ENCODE data around the gene CLEC9A. TPM values are rescaled to one million over a fixed set of nuclear protein-coding genes. Genes with fewer than 3 reads are reported as not detected.

Gene CLEC9A
- total and polyA plus RNA-seq, 2 experiments from 2014 or later, result not detected

DNA sequence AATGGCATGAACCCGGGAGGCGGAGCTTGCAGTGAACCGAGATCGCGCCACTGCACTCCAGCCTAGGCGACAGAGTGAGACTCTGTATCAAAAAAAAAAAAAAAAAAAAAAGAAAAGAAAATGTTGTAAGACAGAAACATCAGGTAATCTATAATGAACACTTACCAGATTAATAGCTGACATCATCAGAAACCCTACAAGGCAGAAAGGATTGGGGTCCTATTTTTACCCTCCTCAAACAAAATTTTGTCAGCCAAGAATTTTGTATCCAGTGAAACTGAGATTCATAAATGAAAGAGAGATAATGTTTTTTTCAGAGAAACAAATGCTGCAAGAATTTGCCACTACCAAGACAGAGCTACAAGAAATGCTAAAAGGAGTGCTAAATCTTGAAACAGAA, 54.3 kb downstream of the CLEC9A start:
- no peaks in the 10 kb centered on the region for H3K9me3 ChIP-seq (ENCODE audit: low read depth)
- no peak for TF ChIP-seq EZH2 (IDR thresholded peaks at IDR 0.05; ENCODE audit: insufficient read depth, poor library complexity, severe bottlenecking)
- no peak for TF ChIP-seq EZH2phosphoT487 (IDR thresholded peaks at IDR 0.05; ENCODE audit: insufficient read depth, low read depth)

DNA sequence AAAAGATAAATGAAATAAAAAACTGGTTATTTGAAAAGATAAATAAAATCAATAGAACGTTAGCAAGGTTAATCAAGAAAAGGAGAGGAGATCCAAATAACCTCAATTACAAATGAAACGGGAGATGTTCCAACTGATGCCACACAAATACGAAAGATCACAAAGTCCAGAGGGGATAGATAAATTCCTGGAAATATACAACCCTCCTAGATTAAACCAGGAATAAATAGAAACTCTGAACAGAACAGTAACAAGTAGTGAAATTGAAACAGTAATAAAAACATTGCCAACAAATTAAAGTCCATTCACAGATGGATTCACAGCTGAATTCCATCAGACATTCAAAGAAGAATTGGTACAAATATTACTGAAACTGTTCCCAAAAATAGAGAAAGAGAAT, 55.9 kb downstream of the CLEC9A start:
- H3K4me2 ChIP-seq (ENCODE audit: unreplicated experiment), result no peak overlapping the region
- H3K79me2 ChIP-seq (ENCODE audit: insufficient read depth), result no peaks in the 10 kb centered on the region
- no peaks in the 10 kb centered on the region for H3K36me3 ChIP-seq (ENCODE audit: low read depth)
- no peak for DNase-seq
- no peak overlapping the region for H3K4me3 ChIP-seq
- H3K9me3 ChIP-seq (ENCODE audit: low read depth), result no peaks in the 10 kb centered on the region
- 53 to 57% methylated on average over 3 of the region's 3 CpGs for WGBS, 2 experiments (ENCODE audit: low coverage in 1 of 2, low lambda C conversion rate in 2 of 2, missing lambda C conversion rate in 2 of 2)
- H3K9me2 ChIP-seq (ENCODE audit: insufficient read depth), result no peaks in the 10 kb centered on the region
- H4K20me1 ChIP-seq (ENCODE audit: insufficient read depth), result no peaks in the 10 kb centered on the region
- H3K27ac ChIP-seq, result no peak overlapping the region
- no peaks in the 10 kb centered on the region for H3K4me1 ChIP-seq (ENCODE audit: insufficient read depth)
- no peak for TF ChIP-seq EZH2 (IDR thresholded peaks at IDR 0.05; ENCODE audit: insufficient read depth, poor library complexity, severe bottlenecking)
- no peak for TF ChIP-seq EZH2phosphoT487 (IDR thresholded peaks at IDR 0.05; ENCODE audit: insufficient read depth, low read depth)
- H3K27me3 ChIP-seq (replicated peaks; ENCODE audit: insufficient read depth), result no peaks in the 10 kb centered on the region
- H3K9ac ChIP-seq, result no peak overlapping the region
- in situ Hi-C loops (cut with MboI), result no loop called here
- no peak overlapping the region for H2AFZ ChIP-seq
- no peaks in the 10 kb centered on the region for H3F3A ChIP-seq (ENCODE audit: insufficient read depth)

More for the DNA sequence above, 54.3 kb downstream of the CLEC9A start:
- H3K9me2 ChIP-seq (ENCODE audit: insufficient read depth), result no peaks in the 10 kb centered on the region
- H3F3A ChIP-seq (ENCODE audit: insufficient read depth), result no peaks in the 10 kb centered on the region
- 20 to 68% methylated on average over 2 to 6 of the region's 6 CpGs for WGBS, 2 experiments (ENCODE audit: low coverage in 1 of 2, low lambda C conversion rate in 2 of 2, missing lambda C conversion rate in 2 of 2)
- no peaks in the 10 kb centered on the region for H3K27me3 ChIP-seq (replicated peaks; ENCODE audit: insufficient read depth)
- H3K4me3 ChIP-seq, result no peak overlapping the region
- no peaks in the 10 kb centered on the region for H3K4me1 ChIP-seq (ENCODE audit: insufficient read depth)
- H2AFZ ChIP-seq, result no peak overlapping the region
- DNase-seq, result no peak
- no peak overlapping the region for H3K9ac ChIP-seq
- in situ Hi-C loops (cut with MboI), result no loop called here
- H3K79me2 ChIP-seq (ENCODE audit: insufficient read depth), result no peaks in the 10 kb centered on the region
- H3K36me3 ChIP-seq (ENCODE audit: low read depth), result no peaks in the 10 kb centered on the region
- no peak overlapping the region for H3K4me2 ChIP-seq (ENCODE audit: unreplicated experiment)
- no peak overlapping the region for H3K27ac ChIP-seq
- no peaks in the 10 kb centered on the region for H4K20me1 ChIP-seq (ENCODE audit: insufficient read depth)

DNA sequence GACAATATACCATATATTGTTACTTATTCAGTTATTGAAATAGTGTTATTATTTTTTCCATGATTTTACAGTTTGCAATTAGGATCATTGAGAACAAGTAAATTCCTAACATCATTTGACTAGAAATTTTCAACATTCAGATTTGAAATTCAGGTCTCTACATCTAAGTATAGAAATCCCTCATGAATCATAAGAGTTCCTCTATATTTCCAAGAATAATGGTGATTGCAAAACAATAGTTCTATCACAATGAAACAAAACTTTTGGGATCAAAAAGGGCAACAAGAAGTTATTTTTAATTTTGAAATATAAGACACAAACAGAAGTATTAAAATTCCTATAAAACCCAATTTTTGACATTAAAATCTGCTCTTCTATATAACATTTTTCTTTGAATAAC, 57.5 kb downstream of the CLEC9A start:
- H4K20me1 ChIP-seq (ENCODE audit: insufficient read depth), result no peaks in the 10 kb centered on the region
- DNase-seq, result no peak
- no peak overlapping the region for H3K27ac ChIP-seq
- H3K79me2 ChIP-seq (ENCODE audit: insufficient read depth), result no peaks in the 10 kb centered on the region
- H3K9ac ChIP-seq, result no peak overlapping the region
- no peak overlapping the region for H3K4me2 ChIP-seq (ENCODE audit: unreplicated experiment)
- no peak overlapping the region for H2AFZ ChIP-seq
- no peak overlapping the region for H3K4me3 ChIP-seq
- H3K27me3 ChIP-seq (replicated peaks; ENCODE audit: insufficient read depth), result no peaks in the 10 kb centered on the region
- no peaks in the 10 kb centered on the region for H3K9me3 ChIP-seq (ENCODE audit: low read depth)
- TF ChIP-seq EZH2 (IDR thresholded peaks at IDR 0.05; ENCODE audit: insufficient read depth, poor library complexity, severe bottlenecking) (no peak), EZH2phosphoT487 (IDR thresholded peaks at IDR 0.05; ENCODE audit: insufficient read depth, low read depth) (no peak)
- no peaks in the 10 kb centered on the region for H3F3A ChIP-seq (ENCODE audit: insufficient read depth)
- no peaks in the 10 kb centered on the region for H3K36me3 ChIP-seq (ENCODE audit: low read depth)
- H3K4me1 ChIP-seq (ENCODE audit: insufficient read depth), result no peaks in the 10 kb centered on the region
- in situ Hi-C loops (cut with MboI), result no loop called here
- H3K9me2 ChIP-seq (ENCODE audit: insufficient read depth), result no peaks in the 10 kb centered on the region

DNA sequence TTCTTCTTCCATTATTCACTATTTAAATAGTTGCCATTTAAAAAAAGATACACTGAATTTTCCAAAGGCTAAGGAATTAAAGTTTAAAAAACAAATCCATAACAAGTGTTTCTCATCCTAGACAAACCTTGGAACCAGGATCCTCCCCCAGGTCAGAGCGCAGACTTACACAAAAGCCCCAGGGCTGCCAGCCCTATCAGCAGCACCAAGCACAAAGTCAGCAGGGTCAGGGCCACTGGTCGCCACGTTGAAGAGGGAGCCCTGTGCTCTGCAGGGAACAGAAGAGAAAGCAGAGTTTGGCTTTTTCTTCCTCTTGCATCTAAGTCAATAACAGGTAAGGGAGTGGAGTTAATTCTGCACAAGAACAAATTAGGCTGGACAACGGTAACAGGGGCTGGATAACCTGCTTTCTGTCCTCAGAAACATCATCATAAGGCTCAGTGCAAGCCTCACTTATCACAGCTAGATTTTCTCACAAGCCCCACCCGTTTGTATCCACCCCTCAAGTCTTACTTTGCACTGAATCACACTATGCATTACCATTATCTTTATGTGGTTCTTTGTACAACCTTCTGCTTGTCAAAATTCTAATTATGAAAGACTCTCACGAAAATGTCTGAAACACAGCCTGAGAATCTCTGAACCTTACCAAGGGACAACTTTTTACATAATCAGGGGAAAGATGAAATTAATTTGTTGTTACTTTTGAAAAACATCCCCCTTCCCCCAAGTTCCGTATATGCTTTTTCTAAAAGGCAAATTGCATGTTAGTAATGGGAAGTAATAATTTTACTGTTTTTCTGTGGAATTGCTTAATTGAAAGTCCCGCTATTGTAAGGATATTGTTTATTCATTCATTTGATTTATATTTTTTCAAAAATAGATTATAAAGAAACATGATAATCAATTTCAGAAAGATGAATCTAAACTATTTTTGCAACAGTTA, 58.7 kb downstream of the CLEC9A start:
- no peak overlapping the region for H3K4me3 ChIP-seq
- no peak overlapping the region for H3K27ac ChIP-seq
- TF ChIP-seq EZH2 (IDR thresholded peaks at IDR 0.05; ENCODE audit: insufficient read depth, poor library complexity, severe bottlenecking) (no peak), EZH2phosphoT487 (IDR thresholded peaks at IDR 0.05; ENCODE audit: insufficient read depth, low read depth) (no peak)
- H4K20me1 ChIP-seq (ENCODE audit: insufficient read depth), result no peaks in the 10 kb centered on the region
- no peaks in the 10 kb centered on the region for H3F3A ChIP-seq (ENCODE audit: insufficient read depth)
- no peaks in the 10 kb centered on the region for H3K79me2 ChIP-seq (ENCODE audit: insufficient read depth)
- no peaks in the 10 kb centered on the region for H3K27me3 ChIP-seq (replicated peaks; ENCODE audit: insufficient read depth)
- H3K4me2 ChIP-seq (ENCODE audit: unreplicated experiment), result no peak overlapping the region
- no peak overlapping the region for H2AFZ ChIP-seq
- H3K36me3 ChIP-seq (ENCODE audit: low read depth), result no peaks in the 10 kb centered on the region
- 45 to 49% methylated on average over 8 of the region's 8 CpGs for WGBS, 2 experiments (ENCODE audit: low coverage in 1 of 2, low lambda C conversion rate in 2 of 2, missing lambda C conversion rate in 2 of 2)
- in situ Hi-C loops (cut with MboI), result no loop called here
- H3K9me3 ChIP-seq (ENCODE audit: low read depth), result no peaks in the 10 kb centered on the region
- no peak overlapping the region for H3K9ac ChIP-seq
- no peaks in the 10 kb centered on the region for H3K4me1 ChIP-seq (ENCODE audit: insufficient read depth)
- DNase-seq, result no peak
- no peaks in the 10 kb centered on the region for H3K9me2 ChIP-seq (ENCODE audit: insufficient read depth)

All from GM23248 (cell line).